H1 (cell line): ENCODE data around the gene CCDC73. TPM values are rescaled to one million over a fixed set of nuclear protein-coding genes. Genes with fewer than 3 reads are reported as not detected.

ENCODE experiments used
- CTCF ChIA-PET: fragments of 300-600 bp; sonication (Branson Sonifier 250); formaldehyde crosslinking; loops from one replicate; lab custom pipeline; 2021; ENCODE audit not compliant: partially characterized antibody; lab: Charles Lee
- POLR2A ChIA-PET: fragments of 300-600 bp; sonication (Branson Sonifier 250); formaldehyde crosslinking; loops from one replicate; lab custom pipeline; 2021; ENCODE audit warnings: inconsistent platforms; ENCODE audit not compliant: partially characterized antibody; lab: Charles Lee
- DNase-seq, 2 experiments: peaks; one replicate each; pipeline versions ENCODE4 v3.0.0 to v3.0.0-alpha.2; 2010 to 2022; ENCODE audit warnings: low spot score in 2 of 2, low read depth in 1 of 2, mixed read lengths in 1 of 2
- FAIRE-seq: peaks from 2 replicates; lab custom pipeline; 2011; peaks lifted over from hg19 to GRCh38; lab: Jason Lieb, UNC
- H2AFZ ChIP-seq: 2 replicates; pipeline ENCODE4 v1.8.1; 2012; ENCODE audit warnings: low read length, inconsistent platforms
- H2AK5ac ChIP-seq: 2 replicates; pipeline ENCODE4 v1.6.1; 2013; ENCODE audit warnings: low read depth, low read length
- H2BK120ac ChIP-seq: replicated peaks from 2 replicates; pipeline ENCODE3; 2013; ENCODE audit warnings: low read depth, low read length, inconsistent platforms
- H2BK12ac ChIP-seq: 2 replicates; pipeline ENCODE4 v1.6.1; 2013; ENCODE audit warnings: low read depth, low read length
- H2BK15ac ChIP-seq: 2 replicates; pipeline ENCODE4 v1.6.1; 2013; ENCODE audit warnings: low read length
- H2BK20ac ChIP-seq: 2 replicates; pipeline ENCODE4 v1.6.1; 2013; ENCODE audit warnings: low read length
- H2BK5ac ChIP-seq: 2 replicates; pipeline ENCODE4 v1.6.1; 2013; ENCODE audit warnings: low read depth, low read length
- H3K14ac ChIP-seq: 2 replicates; pipeline ENCODE4 v1.6.1; 2013; ENCODE audit warnings: inconsistent platforms; ENCODE audit not compliant: insufficient read length
- H3K18ac ChIP-seq: 2 replicates; pipeline ENCODE4 v1.6.1; 2013; ENCODE audit warnings: low read length; ENCODE audit errors: extremely low read depth
- H3K23ac ChIP-seq: 2 replicates; pipeline ENCODE4 v1.6.1; 2013; ENCODE audit warnings: inconsistent platforms; ENCODE audit not compliant: insufficient read length
- H3K23me2 ChIP-seq: 2 replicates; pipeline ENCODE4 v1.6.1; 2013; ENCODE audit warnings: low read depth, low read length
- H3K27ac ChIP-seq: 2 replicates; pipeline ENCODE4 v1.6.1; 2011; ENCODE audit warnings: low read depth, low read length, inconsistent platforms
- H3K27me3 ChIP-seq, 4 experiments: replicated peaks in 1 of 4; 1 replicate in 1 of 4; 2 replicates in 3 of 4; pipeline versions ENCODE4 v1.6.1 to v1.8.1; 2011 to 2013; ENCODE audit warnings: low read length in 3 of 4, mild to moderate bottlenecking in 3 of 4, inconsistent platforms in 2 of 4, mixed read lengths in 2 of 4, moderate library complexity in 1 of 4; ENCODE audit not compliant: control insufficient read depth in 3 of 4, insufficient read depth in 3 of 4; ENCODE audit errors: extremely low read depth in 1 of 4
- H3K36me3 ChIP-seq, 4 experiments: 2 replicates each; pipeline versions ENCODE4 v1.6.1 to v1.8.1; 2011 to 2013; ENCODE audit warnings: mild to moderate bottlenecking in 4 of 4, low read length in 3 of 4, moderate library complexity in 2 of 4, control low read depth in 1 of 4, inconsistent platforms in 1 of 4; ENCODE audit not compliant: insufficient read depth in 4 of 4, control insufficient read depth in 2 of 4
- H3K4ac ChIP-seq: replicated peaks from 2 replicates; pipeline ENCODE3; 2013; ENCODE audit warnings: low read length, low read depth, mixed read lengths, inconsistent platforms; ENCODE audit not compliant: insufficient read length
- H3K4me1 ChIP-seq, 4 experiments: replicated peaks in 1 of 4; 1 replicate in 1 of 4; 2 replicates in 3 of 4; pipeline versions ENCODE4 v1.6.1 to v1.8.1; 2011 to 2013; ENCODE audit warnings: low read length in 3 of 4, inconsistent platforms in 2 of 4, mixed read lengths in 1 of 4; ENCODE audit not compliant: insufficient read depth in 4 of 4, control insufficient read depth in 3 of 4
- H3K4me2 ChIP-seq, 2 experiments: 2 replicates each; pipeline versions ENCODE4 v1.6.1 to v1.8.1; 2011 to 2013; ENCODE audit warnings: low read depth in 2 of 2, low read length in 2 of 2, control low read depth in 1 of 2, inconsistent platforms in 1 of 2, mild to moderate bottlenecking in 1 of 2; ENCODE audit not compliant: insufficient read depth in 1 of 2
- H3K4me3 ChIP-seq, 4 experiments: fragments of 200-600, 300-600 bp in 1 of 4; sonication (generic), shearing (Covaris generic), sonication (Bioruptor Twin) in 1 of 4; 2 replicates each; pipeline versions ENCODE4 v1.5.1 to v1.8.1; 2011 to 2016; ENCODE audit warnings: low read length in 4 of 4, low read depth in 3 of 4, control low read depth in 2 of 4, inconsistent platforms in 2 of 4, mild to moderate bottlenecking in 2 of 4, mixed read lengths in 1 of 4, moderate library complexity in 1 of 4; ENCODE audit not compliant: insufficient read depth in 2 of 4; ENCODE audit errors: extremely low read depth in 1 of 4
- H3K56ac ChIP-seq: replicated peaks from 2 replicates; pipeline ENCODE3; 2013; ENCODE audit warnings: low read depth, mild to moderate bottlenecking, mixed read lengths, low read length, inconsistent platforms; ENCODE audit not compliant: insufficient read length
- H3K79me1 ChIP-seq: 2 replicates; pipeline ENCODE4 v1.6.1; 2013; ENCODE audit warnings: low read depth, low read length, control low read depth
- H3K79me2 ChIP-seq, 2 experiments: 2 replicates each; pipeline versions ENCODE4 v1.6.1 to v1.8.1; 2012 to 2013; ENCODE audit warnings: low read length in 2 of 2, mild to moderate bottlenecking in 2 of 2, inconsistent platforms in 1 of 2; ENCODE audit not compliant: insufficient read depth in 2 of 2, control insufficient read depth in 1 of 2
- H3K9ac ChIP-seq, 4 experiments: replicated peaks in 1 of 4; 1 replicate in 1 of 4; 2 replicates in 3 of 4; pipeline versions ENCODE4 v1.6.1 to v1.8.1; 2011 to 2013; ENCODE audit warnings: low read depth in 3 of 4, low read length in 3 of 4, control low read depth in 2 of 4, mild to moderate bottlenecking in 2 of 4, moderate library complexity in 2 of 4, inconsistent platforms in 1 of 4; ENCODE audit errors: extremely low read depth in 1 of 4
- H3K9me3 ChIP-seq, 2 experiments: 2 replicates each; pipeline versions ENCODE4 v1.6.1 to v1.8.1; 2012 to 2013; ENCODE audit warnings: mild to moderate bottlenecking in 2 of 2, moderate library complexity in 2 of 2, control low read depth in 1 of 2, inconsistent platforms in 1 of 2, low read depth in 1 of 2, low read length in 1 of 2, mixed read lengths in 1 of 2; ENCODE audit not compliant: insufficient read depth in 2 of 2
- H4K20me1 ChIP-seq, 2 experiments: replicated peaks in 1 of 2; 2 replicates each; pipeline versions ENCODE3 to v1.8.1; 2011 to 2013; ENCODE audit warnings: inconsistent platforms in 2 of 2, low read length in 2 of 2, mild to moderate bottlenecking in 1 of 2; ENCODE audit not compliant: insufficient read depth in 2 of 2, control insufficient read depth in 1 of 2
- H4K5ac ChIP-seq: 2 replicates; pipeline ENCODE4 v1.6.1; 2013; ENCODE audit warnings: low read length, low read depth, mixed read lengths, inconsistent platforms; ENCODE audit not compliant: insufficient read length
- H4K8ac ChIP-seq: 2 replicates; pipeline ENCODE4 v1.8.0; 2013; ENCODE audit warnings: mild to moderate bottlenecking, moderate library complexity, low read length, inconsistent platforms; ENCODE audit not compliant: insufficient read depth; ENCODE audit errors: extremely low read depth
- H4K91ac ChIP-seq: replicated peaks from 2 replicates; pipeline ENCODE3; 2013; ENCODE audit warnings: low read length, mixed read lengths, inconsistent platforms; ENCODE audit not compliant: insufficient read length
- ATF3 ChIP-seq: IDR thresholded peaks from 2 replicates; pipeline ENCODE4 v1.6.1; 2011; ENCODE audit warnings: low read depth, mild to moderate bottlenecking, low read length; ENCODE audit not compliant: insufficient read depth
- CHD1 ChIP-seq: IDR thresholded peaks from 2 replicates; pipeline ENCODE4 v1.6.1; 2012; ENCODE audit warnings: low read depth, low read length, improper control_type of control experiment
- EP300 ChIP-seq, 2 experiments: IDR thresholded peaks; 1 replicate in 1 of 2; 2 replicates in 1 of 2; pipeline ENCODE4 v1.6.1; 2011 to 2012; ENCODE audit warnings: low read depth in 2 of 2, low read length in 2 of 2, mild to moderate bottlenecking in 2 of 2, borderline replicate concordance in 1 of 2, inconsistent platforms in 1 of 2, moderate library complexity in 1 of 2
- EZH2 ChIP-seq: fragments of 200-600 bp; sonication (generic); IDR thresholded peaks from 2 replicates; pipeline ENCODE4 v1.7.1; 2012; ENCODE audit warnings: low read depth, mild to moderate bottlenecking, moderate library complexity, low read length, inconsistent platforms; ENCODE audit not compliant: severe bottlenecking
- POU5F1 ChIP-seq: IDR thresholded peaks from 2 replicates; pipeline ENCODE4 v1.6.1; 2011; ENCODE audit warnings: low read depth, mild to moderate bottlenecking, low read length, moderate library complexity
- RNF2 ChIP-seq: fragments of 200-900, 300-1000 bp; sonication (generic); IDR thresholded peaks from 2 replicates; pipeline ENCODE4 v1.7.1; 2016; ENCODE audit warnings: borderline replicate concordance, low read depth, mild to moderate bottlenecking, antibody characterized with exemption, low read length; ENCODE audit not compliant: poor library complexity, severe bottlenecking; ENCODE audit errors: missing control alignments
- RXRA ChIP-seq: IDR thresholded peaks from 2 replicates; pipeline ENCODE4 v1.6.1; 2011; ENCODE audit warnings: low read depth, mild to moderate bottlenecking, low read length, moderate library complexity; ENCODE audit not compliant: insufficient read depth
- SAP30 ChIP-seq: fragments of 300-600 bp; sonication (generic); IDR thresholded peaks from 2 replicates; pipeline ENCODE4 v1.7.1; 2012; ENCODE audit warnings: low read length, moderate library complexity, mild to moderate bottlenecking, inconsistent platforms; ENCODE audit not compliant: insufficient read depth, insufficient replicate concordance
- SIX5 ChIP-seq: IDR thresholded peaks from 2 replicates; pipeline ENCODE4 v1.6.1; 2011; ENCODE audit warnings: mild to moderate bottlenecking, low read depth, low read length
- SP4 ChIP-seq: IDR thresholded peaks from 2 replicates; pipeline ENCODE4 v1.6.1; 2012; ENCODE audit warnings: low read length, inconsistent platforms
- SRF ChIP-seq: IDR thresholded peaks from 2 replicates; pipeline ENCODE4 v1.6.1; 2011; ENCODE audit warnings: mild to moderate bottlenecking, low read depth, low read length, moderate library complexity
- TCF12 ChIP-seq: IDR thresholded peaks from 2 replicates; pipeline ENCODE4 v1.6.1; 2011; ENCODE audit warnings: low read depth, mild to moderate bottlenecking, low read length
- TEAD4 ChIP-seq: IDR thresholded peaks from 2 replicates; pipeline ENCODE4 v1.6.1; 2012; ENCODE audit warnings: low read depth, low read length, inconsistent platforms, mixed read lengths
- WGBS, 2 experiments: shearing (Covaris generic) in 1 of 2; methylation state at CpG; one replicate each; pipeline versions ENCODE4 v1.1.6 to v1.1.7; 2013 to 2015; ENCODE audit warnings: low lambda C conversion rate in 2 of 2, mixed read lengths in 2 of 2, inconsistent platforms in 1 of 2, low coverage in 1 of 2, missing lambda C conversion rate in 1 of 2; ENCODE audit not compliant: insufficient replicate concordance in 2 of 2, insufficient coverage in 1 of 2, insufficient read length in 1 of 2; ENCODE audit errors: extremely low coverage in 1 of 2, missing lambda C conversion rate in 1 of 2; 5-methylcytosine and 5-hydroxymethylcytosine counted together
- polyA plus RNA-seq, 7 experiments: library from polyadenylated mRNA; depleted of rRNA in 3 of 7; stranded (reverse) in 5 of 7; unstranded in 2 of 7; fragments of >200 nt in 5 of 7; fragments of 200-250 nt in 2 of 7; gene quantifications; 1 replicate in 5 of 7; 2 replicates in 1 of 7; 4 replicates in 1 of 7; pipeline versions ENCODE4 v1.2.1 to v1.2.3, GENCODE V29; 2011 to 2013; ENCODE audit warnings: missing spikeins in 2 of 7, mixed read lengths in 2 of 7
- total RNA-seq: library from RNA; stranded (reverse); fragmentation: NEBNext Ultra II Directional; extraction: Animal tissue kit (Norgen Biotek cat#: 25700); gene quantifications from 2 replicates; pipeline ENCODE4 v1.2.1, GENCODE V29; 2021

CCDC73 gene
- total and polyA plus RNA-seq, 2 of the 8 experiments (the other 6 are each of a cell fraction or from before 2014, with no cell fraction given), result not detected

GRCh38 chr11:32569313-32569881, 225.1 kb downstream of the CCDC73 start:
- no peak overlapping the region for H3K4me3 ChIP-seq
- peaks cover 0 to 7% (median 4%) of the 10 kb centered on the region in 4 experiments; a peak in 5 of 7 replicates for H3K4me1 ChIP-seq
- no peak for DNase-seq
- H3K23me2 ChIP-seq, result 0 out of 2 replicates have a peak, but pooled peaks cover 2% of the 10 kb centered on the region
- no peak overlapping the region for H2BK15ac ChIP-seq
- H3K4me2 ChIP-seq, result no peak overlapping the region
- H3K18ac ChIP-seq, result no peak overlapping the region
- no peaks in the 10 kb centered on the region for H3K79me2 ChIP-seq
- H3K36me3 ChIP-seq, result no peaks in the 10 kb centered on the region
- no peak overlapping the region for H4K91ac ChIP-seq
- H2AFZ ChIP-seq, result no peak overlapping the region
- no peak overlapping the region for H3K4ac ChIP-seq
- no peak overlapping the region for H4K5ac ChIP-seq
- no peak overlapping the region for H2BK5ac ChIP-seq
- no peak overlapping the region for H3K56ac ChIP-seq
- no peaks in the 10 kb centered on the region for H4K20me1 ChIP-seq
- H2AK5ac ChIP-seq, result no peak overlapping the region
- H2BK12ac ChIP-seq, result no peak overlapping the region
- CTCF ChIA-PET, result no interaction called here
- H4K8ac ChIP-seq, result no peak overlapping the region
- no peak overlapping the region for H3K23ac ChIP-seq
- H3K79me1 ChIP-seq, result no peaks in the 10 kb centered on the region
- WGBS, 2 experiments, result 86% methylated on average over 3 of the region's 4 CpGs; no CpG with 5 or more reads in 1 of the 2 experiments
- no peak for FAIRE-seq
- H3K9ac ChIP-seq, result no peak overlapping the region
- H3K14ac ChIP-seq, result no peak overlapping the region
- peaks cover 0 to 5% (median 3%) of the 10 kb centered on the region in 4 experiments; a peak in 3 of 7 replicates for H3K27me3 ChIP-seq
- H3K9me3 ChIP-seq, result no peaks in the 10 kb centered on the region
- no peak overlapping the region for H2BK20ac ChIP-seq
- H3K27ac ChIP-seq, result no peak overlapping the region
- H2BK120ac ChIP-seq, result no peak overlapping the region
- POLR2A ChIA-PET, result no interaction called here
- TF ChIP-seq SAP30 (no peak), RNF2 (no peak), TCF12 (no peak), EZH2 (no peak), RXRA (no peak), EP300 (IDR thresholded peaks at IDR 0.05; ENCODE audit: borderline replicate concordance in 1 of 2, low read depth in 2 of 2, low read length in 2 of 2) (no peak), TEAD4 (no peak), SP4 (no peak), SRF (no peak), CHD1 (no peak), SIX5 (no peak), ATF3 (no peak), POU5F1 (no peak)
